H1 (cell line): ENCODE results near the gene ZC3H12C.

Experiments
- EZH2 ChIP-seq: fragments of 200-600 bp; sonication (generic); IDR thresholded peaks from 2 replicates; pipeline ENCODE4 v1.7.1; 2012; ENCODE audit warnings: low read depth, mild to moderate bottlenecking, moderate library complexity, low read length, inconsistent platforms; ENCODE audit not compliant: severe bottlenecking
- POLR2A ChIP-seq, 2 experiments: IDR thresholded peaks; 1 replicate in 1 of 2; 2 replicates in 1 of 2; pipeline ENCODE4 v1.6.1; 2011; ENCODE audit warnings: low read depth in 2 of 2, low read length in 2 of 2, mild to moderate bottlenecking in 2 of 2; ENCODE audit errors: control extremely low read depth in 1 of 2
- YY1 ChIP-seq: IDR thresholded peaks from 2 replicates; pipeline ENCODE4 v1.6.1; 2011; ENCODE audit warnings: low read depth, mild to moderate bottlenecking, low read length
- TF ChIP-seq, protein P1 (sequence below), 3 experiments: IDR thresholded peaks; 1 replicate in 2 of 3; 2 replicates in 1 of 3; pipeline versions ENCODE4 v1.5.1 to v1.6.1; 2011; ENCODE audit warnings: low read length in 3 of 3, mild to moderate bottlenecking in 3 of 3, inconsistent platforms in 2 of 3, low read depth in 1 of 3, moderate library complexity in 1 of 3; ENCODE audit not compliant: insufficient read depth in 1 of 3; ENCODE audit errors: control extremely low read depth in 1 of 3

DNA sequence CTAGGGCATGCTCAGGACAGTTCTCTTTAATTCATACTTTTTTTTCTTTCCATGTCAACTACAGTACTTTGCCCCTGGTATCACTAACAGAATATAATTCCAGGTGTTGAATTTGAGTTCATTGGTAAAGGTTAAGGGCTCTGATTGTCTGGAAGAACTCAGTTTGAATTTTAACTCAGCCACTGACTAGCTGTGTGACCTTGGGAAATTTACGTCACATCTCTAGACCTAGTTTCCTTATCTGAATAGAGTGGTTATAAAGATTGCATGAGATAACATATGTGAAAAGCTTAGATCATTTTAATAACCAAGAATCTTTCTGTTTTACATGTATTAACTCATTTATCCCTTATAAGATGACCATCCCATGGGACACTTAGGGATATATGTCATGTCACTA is 15.8 kb upstream of the ZC3H12C start:
- TF ChIP-seq POLR2A (IDR thresholded peaks at IDR 0.05; ENCODE audit: control extremely low read depth in 1 of 2, low read depth in 2 of 2, low read length in 2 of 2) (no peak), YY1 (no peak), EZH2 (no peak)
- TF ChIP-seq, protein P1, sequence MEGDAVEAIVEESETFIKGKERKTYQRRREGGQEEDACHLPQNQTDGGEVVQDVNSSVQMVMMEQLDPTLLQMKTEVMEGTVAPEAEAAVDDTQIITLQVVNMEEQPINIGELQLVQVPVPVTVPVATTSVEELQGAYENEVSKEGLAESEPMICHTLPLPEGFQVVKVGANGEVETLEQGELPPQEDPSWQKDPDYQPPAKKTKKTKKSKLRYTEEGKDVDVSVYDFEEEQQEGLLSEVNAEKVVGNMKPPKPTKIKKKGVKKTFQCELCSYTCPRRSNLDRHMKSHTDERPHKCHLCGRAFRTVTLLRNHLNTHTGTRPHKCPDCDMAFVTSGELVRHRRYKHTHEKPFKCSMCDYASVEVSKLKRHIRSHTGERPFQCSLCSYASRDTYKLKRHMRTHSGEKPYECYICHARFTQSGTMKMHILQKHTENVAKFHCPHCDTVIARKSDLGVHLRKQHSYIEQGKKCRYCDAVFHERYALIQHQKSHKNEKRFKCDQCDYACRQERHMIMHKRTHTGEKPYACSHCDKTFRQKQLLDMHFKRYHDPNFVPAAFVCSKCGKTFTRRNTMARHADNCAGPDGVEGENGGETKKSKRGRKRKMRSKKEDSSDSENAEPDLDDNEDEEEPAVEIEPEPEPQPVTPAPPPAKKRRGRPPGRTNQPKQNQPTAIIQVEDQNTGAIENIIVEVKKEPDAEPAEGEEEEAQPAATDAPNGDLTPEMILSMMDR (IDR thresholded peaks at IDR 0.05; ENCODE audit: control extremely low read depth in 1 of 3, insufficient read depth in 1 of 3, low read depth in 1 of 3, low read length in 3 of 3) = no peak
